Islet precursor cell (in vitro differentiated cells): Measurements from ENCODE around the gene ENTHD1.
A peak's percentile ranks its signal among the peaks of the same experiment; 100 is the strongest.

Experiments used
- DNase-seq: peaks from one replicate; pipeline ENCODE4 v3.0.0-alpha.2; 2018

ENTHD1 gene, protein sequence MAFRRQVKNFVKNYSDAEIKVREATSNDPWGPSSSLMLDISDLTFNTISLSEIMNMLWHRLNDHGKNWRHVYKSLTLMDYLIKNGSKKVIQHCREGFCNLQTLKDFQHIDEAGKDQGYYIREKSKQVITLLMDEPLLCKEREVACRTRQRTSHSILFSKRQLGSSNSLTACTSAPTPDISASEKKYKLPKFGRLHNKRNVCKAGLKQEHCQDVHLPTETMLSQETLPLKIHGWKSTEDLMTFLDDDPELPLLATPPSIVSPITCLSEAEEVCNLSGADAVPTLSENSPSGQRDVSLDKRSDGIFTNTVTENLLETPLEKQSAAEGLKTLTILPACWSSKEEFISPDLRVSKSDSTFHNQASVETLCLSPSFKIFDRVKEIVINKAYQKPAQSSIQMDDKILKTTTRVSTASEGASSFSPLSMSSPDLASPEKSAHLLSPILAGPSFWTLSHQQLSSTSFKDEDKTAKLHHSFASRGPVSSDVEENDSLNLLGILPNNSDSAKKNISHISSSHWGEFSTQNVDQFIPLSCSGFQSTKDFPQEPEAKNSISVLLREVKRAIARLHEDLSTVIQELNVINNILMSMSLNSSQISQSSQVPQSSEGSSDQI

GRCh38 chr22:39893526-39893925 is at the start of gene ENTHD1:
TSS of gene ENTHD1 (minus strand) at chr22:39893760. CDS start at chr22:39887748, 6,012 bp downstream.
- DNase-seq = no peak

DNA sequence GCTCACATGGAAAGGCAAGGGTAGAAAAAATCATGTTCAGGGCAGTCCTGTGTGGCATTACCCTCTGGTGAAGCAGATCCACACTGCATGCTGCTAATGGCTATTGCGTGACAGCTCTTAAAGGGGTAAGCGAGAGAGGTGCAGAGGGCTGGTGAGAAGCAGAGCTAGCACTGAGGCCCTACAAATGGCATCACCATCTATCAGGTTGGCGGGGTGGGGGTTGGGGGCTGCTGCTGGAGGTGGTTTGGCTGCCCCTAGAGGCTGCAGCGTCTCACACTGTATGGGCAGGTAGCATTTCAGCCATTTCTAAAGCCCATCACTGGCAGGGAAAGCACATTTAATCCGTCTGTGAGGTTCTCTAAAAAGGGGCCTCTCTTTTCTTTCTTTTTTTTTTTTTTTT is 49.8 kb upstream of the ENTHD1 start:
- peak; percentile 66 for DNase-seq

- DNase-seq = no peak
Measured at GRCh38 chr22:39942439-39943230, 49.1 kb upstream of the ENTHD1 start.

- DNase-seq = no peak
Measured at GRCh38 chr22:39941601-39942000, 48.0 kb upstream of the ENTHD1 start.

DNA sequence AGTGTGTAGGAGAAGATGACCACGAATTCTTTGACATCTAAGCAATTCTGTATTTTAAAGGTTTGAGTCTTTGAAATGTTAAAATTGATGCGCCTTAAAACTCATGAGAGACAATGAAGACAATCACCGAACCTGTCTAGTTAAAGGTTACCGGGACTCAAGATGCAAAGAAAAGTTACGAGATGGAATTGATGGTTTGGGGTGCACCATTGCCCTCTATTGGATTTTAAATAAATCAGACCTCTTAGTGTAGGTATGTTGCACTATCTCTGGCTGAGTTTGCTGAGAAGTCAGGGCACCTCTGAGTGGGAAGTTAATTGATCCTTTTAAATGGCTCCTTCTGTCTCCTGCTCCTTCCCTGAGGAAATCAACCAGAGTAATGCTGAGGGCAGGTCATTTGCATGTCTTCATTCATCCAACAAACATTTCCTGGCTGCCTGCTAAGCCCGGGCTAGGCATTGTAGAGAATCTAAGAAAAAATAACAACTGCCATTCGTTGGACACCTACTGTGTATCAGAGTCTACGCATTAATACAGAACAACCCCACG is 47.3 kb upstream of the ENTHD1 start:
- no peak for DNase-seq

DNA sequence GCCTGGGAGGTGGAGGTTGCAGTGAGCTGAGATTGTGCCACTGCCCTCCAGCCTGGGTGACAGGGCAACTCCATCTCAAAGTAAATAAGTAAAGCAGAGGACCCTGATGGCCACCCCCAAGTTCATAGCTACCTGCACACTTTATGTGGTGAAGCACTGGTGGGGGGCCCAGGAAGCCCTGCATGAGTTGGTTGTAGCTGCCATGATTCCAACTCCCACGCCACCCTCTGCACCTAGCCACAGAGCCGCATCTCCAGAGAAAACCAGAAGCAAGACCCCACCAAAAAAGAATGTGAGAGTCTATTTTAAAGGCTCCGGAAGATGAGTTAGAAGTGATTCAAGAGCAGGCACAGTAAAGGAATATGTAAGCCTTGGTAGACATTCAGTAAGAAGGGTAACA is 46.3 kb upstream of the ENTHD1 start:
- DNase-seq = no peak

DNA sequence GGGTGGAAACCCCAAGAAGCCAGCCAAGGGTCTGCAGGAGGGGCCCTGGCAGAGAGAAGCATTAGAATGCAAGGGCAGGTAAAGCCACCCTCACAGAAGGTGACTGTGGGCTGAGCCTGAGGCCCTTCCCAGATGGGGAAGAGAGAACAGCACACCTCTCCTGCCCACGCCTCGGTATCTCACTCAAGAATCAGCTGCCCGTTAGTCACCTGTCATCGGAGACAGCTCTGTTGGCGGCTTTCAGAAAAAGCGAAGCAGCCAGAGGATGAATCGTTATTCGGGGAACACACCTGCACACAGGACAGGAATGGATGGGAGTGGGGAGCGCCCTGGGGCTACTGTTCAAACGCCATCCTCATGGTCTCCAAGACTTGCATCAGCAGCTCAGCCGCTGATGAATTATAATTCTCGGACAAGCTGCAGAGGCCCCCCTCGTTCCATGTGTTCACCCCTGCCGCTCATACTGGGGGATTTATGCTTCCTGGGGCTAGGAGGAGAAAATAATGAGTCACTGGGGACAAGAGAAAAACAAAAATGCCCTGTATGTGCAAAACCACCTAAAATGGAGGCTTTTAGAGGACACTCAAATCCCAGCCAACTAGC is 45.0 kb upstream of the ENTHD1 start:
- no peak for DNase-seq

GRCh38 chr22:39937906-39938305 is 44.3 kb upstream of the ENTHD1 start:
- no peak for DNase-seq

DNA sequence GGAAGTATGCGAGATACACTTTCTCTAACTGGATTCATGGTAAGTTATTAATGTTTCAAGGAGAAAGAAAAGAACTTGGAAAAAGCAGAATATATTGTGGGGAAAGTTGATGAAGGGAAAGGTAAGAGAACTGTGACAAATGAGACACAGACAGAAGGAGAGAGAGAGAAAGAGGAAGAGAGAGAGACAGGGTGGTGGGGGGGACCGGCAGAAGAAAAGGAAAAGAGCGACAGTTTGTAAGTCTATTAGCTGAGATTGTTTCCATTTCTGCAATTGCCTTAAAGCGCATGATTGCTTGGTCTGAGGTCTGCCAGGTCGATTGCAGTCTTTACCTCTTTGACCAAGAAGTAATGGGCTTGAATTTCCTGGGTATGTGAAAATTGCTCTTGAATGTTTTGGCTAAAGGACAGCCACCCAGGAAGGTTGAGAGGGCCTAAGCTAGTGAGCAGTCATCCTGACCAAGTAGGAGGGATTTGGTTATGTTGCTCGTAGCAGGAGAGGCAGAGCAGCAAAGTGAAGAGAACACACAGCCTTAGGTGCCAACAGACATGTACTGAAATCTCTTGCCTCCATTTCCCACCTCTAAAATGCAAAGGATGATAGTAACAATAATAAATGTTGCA is 43.1 kb upstream of the ENTHD1 start:
- DNase-seq = no peak

DNA sequence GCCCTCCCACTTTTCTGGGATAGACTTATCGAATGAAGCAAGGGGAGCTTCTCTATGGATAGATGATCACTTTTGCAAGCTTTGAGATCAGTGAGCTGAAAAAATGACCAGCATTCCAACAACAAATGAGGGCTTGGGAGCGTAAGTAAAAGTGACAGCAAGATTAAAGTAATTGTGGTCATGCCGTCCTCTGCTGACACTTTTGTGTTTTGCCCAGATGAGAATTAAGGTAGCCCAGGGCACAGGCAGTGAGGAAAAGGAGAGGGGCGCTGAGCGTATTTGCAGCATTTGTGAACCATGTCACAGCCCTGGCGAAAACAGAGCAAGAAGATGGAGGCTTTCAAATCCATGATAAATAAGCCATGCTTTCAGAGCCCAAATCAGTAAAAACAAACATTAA is 42.1 kb upstream of the ENTHD1 start:
- no peak for DNase-seq

- no peak for DNase-seq
Measured at GRCh38 chr22:39935116-39935515, 41.6 kb upstream of the ENTHD1 start.

GRCh38 chr22:39933741-39934140 is 40.2 kb upstream of the ENTHD1 start:
- DNase-seq = no peak

DNA sequence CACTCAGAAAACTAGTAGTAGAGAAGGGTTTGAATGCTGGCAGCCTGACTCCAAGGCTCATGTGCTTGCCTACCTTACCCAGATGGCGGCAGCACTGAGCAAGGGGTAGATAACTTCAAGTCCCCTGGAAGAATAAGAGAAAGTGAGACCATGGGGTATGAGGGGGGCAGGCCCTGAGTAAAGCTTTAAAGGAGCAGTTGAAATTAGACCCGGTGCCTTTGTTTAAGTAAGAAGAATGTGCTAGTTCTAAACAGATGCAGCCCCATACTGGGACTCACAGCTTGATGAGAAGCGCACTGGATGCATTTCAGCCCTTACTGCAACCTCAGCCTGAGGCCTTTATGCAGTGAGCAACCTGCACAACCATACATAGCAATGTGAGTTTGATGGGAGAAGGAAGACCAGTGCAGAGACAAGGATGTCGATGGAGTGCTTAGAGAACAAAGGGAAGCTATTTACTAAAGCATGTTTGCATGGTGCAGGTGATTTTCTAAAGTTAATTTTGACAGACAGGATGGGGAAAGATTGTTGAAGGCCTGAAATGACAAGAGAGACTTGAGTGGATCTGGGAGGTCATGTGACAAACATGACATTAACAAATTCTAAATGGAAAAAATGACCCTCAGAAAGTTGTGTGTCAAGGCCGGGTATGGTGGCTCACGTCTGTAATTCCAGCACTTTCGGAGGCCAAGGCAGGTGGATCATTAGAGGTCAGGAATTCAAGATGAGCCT is 39.5 kb upstream of the ENTHD1 start:
- peak; percentile 70 for DNase-seq

DNA sequence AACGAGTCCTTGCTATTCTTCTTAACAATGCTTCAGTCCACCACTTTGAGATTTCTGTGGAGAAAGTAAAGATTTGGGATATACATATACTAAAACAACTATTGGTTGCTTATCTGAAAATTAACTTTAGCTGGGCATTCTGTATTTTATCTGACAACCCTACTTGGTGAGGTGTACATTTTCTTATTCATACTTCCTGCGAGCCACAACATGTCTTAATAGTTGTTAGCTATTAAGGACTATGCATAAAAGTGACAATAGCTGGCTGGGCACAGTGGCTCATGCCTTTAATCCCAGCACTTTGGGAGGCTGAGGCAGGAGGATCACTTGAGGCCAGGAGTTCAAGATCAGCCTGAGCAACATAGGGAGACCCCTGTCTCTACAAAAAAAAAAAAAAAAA is 38.6 kb upstream of the ENTHD1 start:
- no peak for DNase-seq

DNA sequence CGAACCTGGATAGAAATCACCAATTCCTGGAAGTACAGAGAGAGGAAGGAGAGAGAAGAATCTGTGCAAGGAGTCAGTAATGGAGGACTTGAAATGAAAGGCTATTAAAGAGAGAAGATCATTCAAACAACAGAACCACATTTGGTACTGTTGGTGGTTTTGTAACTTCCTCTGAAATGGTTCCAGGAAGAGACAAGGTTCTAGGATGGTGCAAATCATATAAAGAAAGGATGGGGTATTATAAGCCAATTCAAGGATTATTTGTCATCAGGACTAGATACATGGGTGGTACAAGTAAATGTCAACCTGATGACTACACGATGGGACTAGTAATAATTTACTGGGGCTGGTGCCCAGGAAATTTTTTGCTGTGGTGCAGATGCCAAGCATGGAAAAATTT is 37.7 kb upstream of the ENTHD1 start:
- no peak for DNase-seq

DNA sequence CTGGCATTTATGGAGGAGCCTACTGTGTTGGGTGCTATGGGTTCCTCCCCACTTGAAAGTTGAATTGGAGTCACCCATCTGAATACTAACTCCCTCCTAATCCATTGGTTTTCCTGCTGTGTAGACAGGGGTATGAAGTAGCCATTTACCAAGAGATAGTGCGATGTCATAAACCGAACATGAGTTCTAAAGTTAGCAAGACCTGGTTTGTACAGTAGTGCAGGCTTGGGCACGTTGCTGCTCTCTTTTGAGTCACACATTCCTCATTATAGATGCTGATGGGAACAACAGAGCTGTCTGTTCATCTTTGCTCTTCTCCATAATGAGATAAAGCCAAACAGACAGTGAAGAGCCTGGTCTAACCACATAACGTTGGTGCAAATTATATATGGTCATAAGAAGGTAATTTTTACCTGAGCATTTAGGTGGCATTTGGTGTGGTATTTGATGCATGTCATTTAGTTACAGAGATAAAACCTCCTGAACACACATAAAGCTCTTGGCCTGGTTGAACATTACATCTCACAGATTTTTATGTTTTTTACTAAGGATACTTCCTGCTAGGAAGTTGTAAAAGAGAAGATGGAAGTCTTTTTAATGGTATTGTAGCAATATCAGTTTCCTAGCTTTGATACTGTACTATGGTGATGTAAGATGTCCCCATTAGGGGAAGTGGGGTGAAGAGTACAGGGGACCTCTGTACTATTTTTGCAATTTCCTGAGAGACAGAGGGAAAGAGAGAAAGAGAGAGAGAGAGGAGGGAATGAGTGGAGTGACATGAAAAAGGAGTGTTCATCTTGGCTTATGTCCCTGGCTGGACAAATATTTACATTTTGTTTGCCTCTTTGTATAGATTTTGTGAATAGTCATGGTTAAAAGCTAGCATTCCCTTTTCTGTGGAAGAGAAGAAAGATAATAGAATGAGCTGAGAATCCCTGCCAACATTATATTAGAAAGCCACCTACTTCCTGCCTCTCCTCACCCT is 35.3 kb upstream of the ENTHD1 start:
- no peak for DNase-seq

DNA sequence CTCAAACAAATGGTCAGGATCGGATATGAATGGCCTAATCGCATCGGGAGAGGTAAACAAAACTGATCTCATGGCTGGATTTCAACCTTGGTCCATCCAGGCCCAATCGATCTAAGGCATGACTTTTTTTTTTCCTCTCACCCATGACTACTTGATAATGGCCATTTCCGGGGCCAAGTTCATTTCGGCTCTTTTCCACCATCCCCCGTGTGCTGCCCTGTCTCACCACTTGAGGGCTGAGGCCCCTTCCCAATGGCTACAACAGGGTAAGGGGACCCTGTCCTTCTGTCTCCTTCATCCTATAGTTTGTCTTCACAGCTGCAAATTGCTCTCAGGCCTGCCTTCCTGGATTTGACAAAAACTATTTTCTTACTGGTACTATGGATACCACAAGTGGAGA is 34.0 kb upstream of the ENTHD1 start:
- no peak for DNase-seq

- DNase-seq = no peak
Measured at GRCh38 chr22:39926753-39927152, 33.2 kb upstream of the ENTHD1 start.

GRCh38 chr22:39925909-39926679 is 32.5 kb upstream of the ENTHD1 start:
- DNase-seq = no peak

GRCh38 chr22:39925273-39925672 is 31.7 kb upstream of the ENTHD1 start:
- DNase-seq = no peak
